Measurements from ENCODE around the gene ARHGAP31.

GRCh38 chr3:119362940-119363725 lies 69.0 kb downstream of the ARHGAP31 start:
- TF ChIP-seq ZNF513 (tag by site-specific recombination; IDR thresholded peaks at IDR 0.05), result no peak
- TF ChIP-seq ZBTB1 (tag by site-specific recombination; IDR thresholded peaks at IDR 0.05), result no peak
- TF ChIP-seq KLF17 (tag by site-specific recombination; IDR thresholded peaks at IDR 0.05), result no peak
- TF ChIP-seq ZNF23 (tag by site-specific recombination; IDR thresholded peaks at IDR 0.05; ENCODE audit: borderline replicate concordance), result no peak
- TF ChIP-seq CTCF (tag by site-specific recombination; IDR thresholded peaks at IDR 0.05), result no peak
- no peak for TF ChIP-seq ZNF580 (tag by site-specific recombination; IDR thresholded peaks at IDR 0.05)
- no peak for TF ChIP-seq ELK4 (IDR thresholded peaks at IDR 0.05; ENCODE audit: borderline replicate concordance, low read depth, low read length)
- TF ChIP-seq ZNF558 (tag by site-specific recombination; IDR thresholded peaks at IDR 0.05), result no peak
- no peak for TF ChIP-seq ZFP41 (tag by site-specific recombination; IDR thresholded peaks at IDR 0.05; ENCODE audit: borderline replicate concordance)
- no peak for TF ChIP-seq ZNF549 (tag by site-specific recombination; IDR thresholded peaks at IDR 0.05)
- TF ChIP-seq ZNF747 (tag by site-specific recombination; IDR thresholded peaks at IDR 0.05), result no peak
- no peak for TF ChIP-seq HOXC10 (CRISPR knock-in tag; IDR thresholded peaks at IDR 0.05)
